BLaER1 treated with 17β-estradiol and CSF1 and Interleukin-3, amounts not matched to agents 10 nM and 100 nM (cell line): ENCODE results near the gene ZNF549.

Experiments used
- H3K27ac ChIP-seq, 11 experiments: shearing (Covaris generic); formaldehyde crosslinking; 2 replicates each; pipeline ENCODE4 v1.8.1; 2022
- H3K27me3 ChIP-seq, 11 experiments: shearing (Covaris generic); formaldehyde crosslinking; 2 replicates each; pipeline ENCODE4 v1.8.1; 2022
- H3K36me3 ChIP-seq, 11 experiments: shearing (Covaris generic); formaldehyde crosslinking; 2 replicates each; pipeline ENCODE4 v1.8.1; 2022
- H3K4me1 ChIP-seq, 10 experiments: shearing (Covaris generic); formaldehyde crosslinking; 2 replicates each; pipeline ENCODE4 v1.8.1; 2022
- H3K4me2 ChIP-seq, 11 experiments: shearing (Covaris generic); formaldehyde crosslinking; 2 replicates each; pipeline ENCODE4 v1.8.1; 2022
- H3K4me3 ChIP-seq, 10 experiments: shearing (Covaris generic); formaldehyde crosslinking; 2 replicates each; pipeline ENCODE4 v1.8.1; 2022
- H3K9ac ChIP-seq, 11 experiments: shearing (Covaris generic); formaldehyde crosslinking; 2 replicates each; pipeline ENCODE4 v1.8.1; 2022
- H3K9me3 ChIP-seq, 11 experiments: shearing (Covaris generic); formaldehyde crosslinking; replicated peaks in 1 of 11; 2 replicates each; pipeline ENCODE4 v1.8.1; 2022
- H4K20me1 ChIP-seq, 11 experiments: shearing (Covaris generic); formaldehyde crosslinking; 2 replicates each; pipeline ENCODE4 v1.8.1; 2022
- Cebpa-rat ChIP-seq, 11 experiments: shearing (Covaris generic); IDR thresholded peaks; 2 replicates each; pipeline ENCODE4 v1.8.1; 2022

ZNF549 gene

GRCh38 chr19:57583104-57583520 is 56.0 kb downstream of the ZNF549 start:
- H3K4me2 ChIP-seq: peak overlapping the region; percentile 49 to 94 (median 84)

GRCh38 chr19:57583521-57584416 is 56.6 kb downstream of the ZNF549 start, which contains the start of gene ZIK1:
ZIK1 (plus strand) TSS chr19:57584145; CDS start chr19:57584357, 212 bp downstream.
- peak within 1 kb of the TSS; percentile 64 to 91 (median 86); a peak in 21 of 22 replicates for H3K27ac ChIP-seq
- peak within 1 kb of the TSS; percentile 85 to 98 (median 94) for H3K4me2 ChIP-seq
- peaks cover 59 to 90% (median 68%) of the 10 kb centered on the region in 11 experiments for H3K9me3 ChIP-seq
- no peak for TF ChIP-seq Cebpa-rat (IDR thresholded peaks at IDR 0.05)
- peaks cover 36 to 46% (median 40%) of the 10 kb centered on the region in 11 experiments for H3K36me3 ChIP-seq
- peak within 1 kb of the TSS; percentile 82 to 94 (median 90) for H3K4me3 ChIP-seq
- peaks cover 16 to 27% (median 22%) of the 10 kb centered on the region in 10 experiments for H3K4me1 ChIP-seq
- peak within 1 kb of the TSS; percentile 86 to 93 (median 88) for H3K9ac ChIP-seq
- H4K20me1 ChIP-seq: no peaks in the 10 kb centered on the region
- no peaks in the 10 kb centered on the region for H3K27me3 ChIP-seq

More at GRCh38 chr19:57583104-57583520, 56.0 kb downstream of the ZNF549 start:
- Histone ChIP-seq H4K20me1 (no peaks in the 10 kb centered on the region), H3K4me3 (peak overlapping the region; percentile 82 to 94 (median 90)), H3K4me1 (peaks cover 16 to 29% (median 23%) of the 10 kb centered on the region in 10 experiments), H3K9ac (peak overlapping the region in 10 of 11 experiments; percentile 77 to 93 (median 88); a peak in 18 of 22 replicates), H3K27ac (peak overlapping the region; percentile 64 to 91 (median 86); a peak in 21 of 22 replicates), H3K9me3 (peaks cover 53 to 84% (median 62%) of the 10 kb centered on the region in 11 experiments), H3K27me3 (no peaks in the 10 kb centered on the region), H3K36me3 (peaks cover 30 to 39% (median 33%) of the 10 kb centered on the region in 11 experiments)
- TF ChIP-seq Cebpa-rat (IDR thresholded peaks at IDR 0.05): no peak

GRCh38 chr19:57587529-57587928 is 60.4 kb downstream of the ZNF549 start:
- Histone ChIP-seq H3K9me3 (peaks cover 87 to 94% (median 90%) of the 10 kb centered on the region in 11 experiments), H3K27ac (no peak overlapping the region), H3K4me2 (no peak overlapping the region)

GRCh38 chr19:57599377-57599760 is 72.2 kb downstream of the ZNF549 start:
- H3K9me3 ChIP-seq: peaks cover 8 to 30% (median 21%) of the 10 kb centered on the region in 11 experiments; a peak in 21 of 22 replicates
- H4K20me1 ChIP-seq: no peaks in the 10 kb centered on the region
- H3K4me1 ChIP-seq: peaks cover 9 to 19% (median 12%) of the 10 kb centered on the region in 10 experiments
- H3K4me3 ChIP-seq: peak overlapping the region; percentile 74 to 95 (median 88)
- no peaks in the 10 kb centered on the region for H3K27me3 ChIP-seq
- H3K36me3 ChIP-seq: peaks cover 13 to 34% (median 30%) of the 10 kb centered on the region in 11 experiments
- peak overlapping the region in 10 of 11 experiments; percentile 74 to 88 (median 83); a peak in 18 of 22 replicates for H3K9ac ChIP-seq
- no peak for TF ChIP-seq Cebpa-rat (IDR thresholded peaks at IDR 0.05)
- peak overlapping the region; percentile 46 to 100 (median 97); a peak in 21 of 22 replicates for H3K4me2 ChIP-seq
- H3K27ac ChIP-seq: peak overlapping the region in 8 of 11 experiments; percentile 32 to 76 (median 70); a peak in 9 of 22 replicates

More at GRCh38 chr19:57587529-57587928, 60.4 kb downstream of the ZNF549 start:
- Histone ChIP-seq H3K36me3 (peaks cover 74 to 83% (median 77%) of the 10 kb centered on the region in 11 experiments), H4K20me1 (no peaks in the 10 kb centered on the region), H3K4me1 (peaks cover 16 to 22% (median 17%) of the 10 kb centered on the region in 10 experiments), H3K27me3 (no peaks in the 10 kb centered on the region; a peak in 2 of 22 replicates), H3K9ac (no peak overlapping the region), H3K4me3 (peak overlapping the region in 6 of 10 experiments; percentile 5 to 54 (median 20); a peak in 4 of 20 replicates)
- TF ChIP-seq Cebpa-rat (IDR thresholded peaks at IDR 0.05): no peak

GRCh38 chr19:57599761-57600383 is 72.7 kb downstream of the ZNF549 start, which contains the start of gene ZNF530:
ZNF530 (plus strand) TSS chr19:57599885; CDS start chr19:57604346, 4,461 bp downstream.
- Histone ChIP-seq H3K9me3 (peaks cover 8 to 35% (median 20%) of the 10 kb centered on the region in 11 experiments; a peak in 21 of 22 replicates), H3K36me3 (peaks cover 18 to 39% (median 35%) of the 10 kb centered on the region in 11 experiments), H3K4me1 (peaks cover 9 to 19% (median 12%) of the 10 kb centered on the region in 10 experiments), H3K27ac (peak within 1 kb of the TSS; percentile 13 to 76 (median 70); a peak in 21 of 22 replicates), H3K27me3 (no peaks in the 10 kb centered on the region), H3K4me2 (peak within 1 kb of the TSS; percentile 94 to 100 (median 97)), H3K9ac (peak within 1 kb of the TSS; percentile 74 to 88 (median 83)), H3K4me3 (peak within 1 kb of the TSS; percentile 74 to 95 (median 88)), H4K20me1 (no peaks in the 10 kb centered on the region)
- TF ChIP-seq Cebpa-rat (IDR thresholded peaks at IDR 0.05): no peak

- H3K4me2 ChIP-seq: no peak overlapping the region
- no peak for TF ChIP-seq Cebpa-rat (IDR thresholded peaks at IDR 0.05)
- H3K9me3 ChIP-seq: peaks cover 56 to 99% (median 77%) of the 10 kb centered on the region in 11 experiments
Observed at GRCh38 chr19:57606931-57607330, 79.8 kb downstream of the ZNF549 start.

More at GRCh38 chr19:57606931-57607330, 79.8 kb downstream of the ZNF549 start:
- no peak overlapping the region for H3K27ac ChIP-seq
- no peaks in the 10 kb centered on the region for H3K27me3 ChIP-seq
- no peak overlapping the region for H3K4me3 ChIP-seq
- H3K9ac ChIP-seq: no peak overlapping the region
- H3K4me1 ChIP-seq: peaks cover 0 to 21% (median 14%) of the 10 kb centered on the region in 10 experiments; a peak in 14 of 20 replicates
- no peaks in the 10 kb centered on the region for H4K20me1 ChIP-seq
- peaks cover 52 to 92% (median 73%) of the 10 kb centered on the region in 11 experiments for H3K36me3 ChIP-seq
